HepG2 (cell line): ENCODE measurements around the gene PLEKHA8. TPM values are rescaled to one million over a fixed set of nuclear protein-coding genes. Genes with fewer than 3 reads are reported as not detected.

Experiments
- ATF3 ChIP-seq: sonication (generic); formaldehyde crosslinking; IDR thresholded peaks from 2 replicates; pipeline ENCODE4 v1.4.0; 2020; ENCODE audit warnings: missing genetic modification reagents
- BCL3 ChIP-seq: sonication (generic); formaldehyde crosslinking; IDR thresholded peaks from 2 replicates; pipeline ENCODE4 v1.5.1; 2020; ENCODE audit warnings: mild to moderate bottlenecking, missing genetic modification reagents, moderate library complexity
- HOXA9 ChIP-seq: sonication (generic); formaldehyde crosslinking; IDR thresholded peaks from 2 replicates; pipeline ENCODE4 v1.8.1; 2022; ENCODE audit warnings: missing genetic modification reagents, mild to moderate bottlenecking, moderate library complexity, borderline replicate concordance
- KLF6 ChIP-seq: IDR thresholded peaks from 2 replicates; pipeline ENCODE4 v1.8.0; 2016; ENCODE audit warnings: missing biosample characterization, missing genetic modification reagents
- MAFK ChIP-seq, 2 experiments: IDR thresholded peaks in 1 of 2; conservative IDR thresholded peaks in 1 of 2; 2 replicates each; pipeline ENCODE4 v1.6.1; 2011; ENCODE audit warnings: improper control_type of control experiment in 2 of 2, low read length in 2 of 2
- MBNL3 ChIP-seq: fragments of 250-450 bp; sonication (Bioruptor Pico); conservative IDR thresholded peaks from 2 replicates; pipeline ENCODE4 v1.8.0; 2022; ENCODE audit warnings: mild to moderate bottlenecking, inconsistent platforms
- PCBP1 ChIP-seq: fragments of 200-400 bp; formaldehyde crosslinking; IDR thresholded peaks from 2 replicates; pipeline ENCODE4 v1.6.1; 2017; ENCODE audit warnings: mild to moderate bottlenecking, low read depth, low read length, borderline replicate concordance
- RBM39 ChIP-seq: fragments of 200-400 bp; formaldehyde crosslinking; IDR thresholded peaks from one replicate; pipeline ENCODE4 v1.6.1; 2018; ENCODE audit warnings: antibody characterized with exemption, mild to moderate bottlenecking, low read depth, low read length; ENCODE audit not compliant: poor library complexity, severe bottlenecking
- SNRNP70 ChIP-seq: fragments of 200-400 bp; formaldehyde crosslinking; IDR thresholded peaks from 2 replicates; pipeline ENCODE4 v1.6.1; 2017; ENCODE audit warnings: mild to moderate bottlenecking, low read depth, low read length, moderate library complexity
- SP1 ChIP-seq, 2 experiments: fragments of 450-650 bp in 1 of 2; sonication (generic) in 1 of 2; formaldehyde crosslinking in 1 of 2; IDR thresholded peaks; 2 replicates each; pipeline versions ENCODE4 v1.4.0 to v1.6.1; 2016 to 2020; ENCODE audit warnings: missing genetic modification reagents in 1 of 2
- ZKSCAN8 ChIP-seq: IDR thresholded peaks from 2 replicates; pipeline ENCODE4 v1.6.1; 2016; ENCODE audit warnings: borderline replicate concordance, missing genetic modification reagents, missing compliant biosample characterization
- ZNF337 ChIP-seq: sonication (generic); formaldehyde crosslinking; IDR thresholded peaks from 2 replicates; pipeline ENCODE4 v1.5.1; 2020; ENCODE audit warnings: missing genetic modification reagents, low read depth, mild to moderate bottlenecking, borderline replicate concordance
- ZNF432 ChIP-seq: sonication (generic); formaldehyde crosslinking; IDR thresholded peaks from 2 replicates; pipeline ENCODE4 v1.5.0; 2020; ENCODE audit warnings: missing genetic modification reagents, mild to moderate bottlenecking, borderline replicate concordance
- ZNF543 ChIP-seq: sonication (generic); formaldehyde crosslinking; IDR thresholded peaks from 2 replicates; pipeline ENCODE4 v1.4.0; 2020; ENCODE audit warnings: mild to moderate bottlenecking, missing genetic modification reagents
- ZNF558 ChIP-seq: sonication (generic); formaldehyde crosslinking; IDR thresholded peaks from 2 replicates; pipeline ENCODE4 v1.9.0; 2022; ENCODE audit warnings: mild to moderate bottlenecking, missing genetic modification reagents, borderline replicate concordance
- ZNF605 ChIP-seq: sonication (generic); formaldehyde crosslinking; IDR thresholded peaks from 2 replicates; pipeline ENCODE4 v1.8.0; 2022; ENCODE audit warnings: mild to moderate bottlenecking, missing genetic modification reagents
- ZNF672 ChIP-seq: sonication (generic); formaldehyde crosslinking; IDR thresholded peaks from 2 replicates; pipeline ENCODE4 v1.8.1; 2022; ENCODE audit warnings: missing genetic modification reagents
- ZNF691 ChIP-seq: sonication (generic); formaldehyde crosslinking; IDR thresholded peaks from 2 replicates; pipeline ENCODE4 v1.4.0; 2020; ENCODE audit warnings: missing genetic modification reagents, low read depth, mild to moderate bottlenecking, borderline replicate concordance
- polyA plus RNA-seq, 8 experiments: library from polyadenylated mRNA; depleted of rRNA in 3 of 8; stranded (reverse) in 7 of 8; unstranded in 1 of 8; fragments of >200 nt; fragmentation: Illumina TruSeq in 4 of 8; extraction: Trizol in 4 of 8; gene quantifications; 2 replicates each; pipeline versions ENCODE4 v1.2.1 to v1.2.3, GENCODE V29; 2011 to 2016; ENCODE audit warnings: low read depth in 4 of 8, missing spikeins in 1 of 8, mixed read lengths in 1 of 8; ENCODE audit not compliant: insufficient read depth in 1 of 8
- total RNA-seq, 5 experiments: library from RNA; depleted of rRNA; stranded (reverse); fragments of >200 nt; fragmentation: Illumina TruSeq; extraction: Trizol; gene quantifications; 2 replicates each; pipeline ENCODE4 v1.2.3, GENCODE V29; 2016; ENCODE audit warnings: low read depth in 1 of 5
- TF ChIP-seq, protein P1 (sequence below): fragments of 450-650 bp; IDR thresholded peaks from 2 replicates; pipeline ENCODE4 v1.6.1; 2016
- TF ChIP-seq, protein P2 (sequence below): sonication (generic); formaldehyde crosslinking; IDR thresholded peaks from 2 replicates; pipeline ENCODE4 v1.8.0; 2022; ENCODE audit warnings: mild to moderate bottlenecking, missing genetic modification reagents
- TF ChIP-seq, protein P3 (sequence below): IDR thresholded peaks from 2 replicates; pipeline ENCODE4 v1.6.1; 2016; ENCODE audit warnings: mild to moderate bottlenecking

PLEKHA8 gene
- total and polyA plus RNA-seq, 2 of the 13 experiments (the other 11 are each of a cell fraction or from before 2014, with no cell fraction given) = 12.5 to 26.4 TPM

GRCh38 chr7:30026229-30027064, 1.8 kb upstream of the PLEKHA8 start, which contains the start of gene FKBP14 (continued):
- TF ChIP-seq RBM39 (peak; percentile 65), ZNF558 (CRISPR knock-in tag) (no peak), ZNF543 (CRISPR knock-in tag) (no peak), ZNF605 (CRISPR knock-in tag) (no peak; the same call in 1 of the 2 replicates), MAFK (conservative IDR thresholded peaks at IDR 0.05 in 1 of 2, IDR thresholded peaks at IDR 0.05 in 1 of 2; ENCODE audit: low read length in 2 of 2) (no peak), ZKSCAN8 (0 out of 2 replicates have a peak, but pooled peaks have one; percentile 43), MBNL3 (CRISPR knock-in tag) (no peak), SP1 (IDR thresholded peaks at IDR 0.05) (no peak), SP1 (CRISPR knock-in tag; IDR thresholded peaks at IDR 0.05) (peak; percentile 70), ZNF432 (CRISPR knock-in tag) (no peak), ZNF337 (CRISPR knock-in tag) (no peak), ATF3 (no peak), ZNF691 (CRISPR knock-in tag) (no peak), ZNF672 (CRISPR knock-in tag) (no peak), BCL3 (no peak; the same call in 1 of the 2 replicates), PCBP1 (0 out of 2 replicates have a peak, but pooled peaks have one; percentile 52), HOXA9 (CRISPR knock-in tag) (no peak), SNRNP70 (no peak), KLF6 (CRISPR knock-in tag) (no peak; the same call in 1 of the 2 replicates)
- TF ChIP-seq, protein P1, sequence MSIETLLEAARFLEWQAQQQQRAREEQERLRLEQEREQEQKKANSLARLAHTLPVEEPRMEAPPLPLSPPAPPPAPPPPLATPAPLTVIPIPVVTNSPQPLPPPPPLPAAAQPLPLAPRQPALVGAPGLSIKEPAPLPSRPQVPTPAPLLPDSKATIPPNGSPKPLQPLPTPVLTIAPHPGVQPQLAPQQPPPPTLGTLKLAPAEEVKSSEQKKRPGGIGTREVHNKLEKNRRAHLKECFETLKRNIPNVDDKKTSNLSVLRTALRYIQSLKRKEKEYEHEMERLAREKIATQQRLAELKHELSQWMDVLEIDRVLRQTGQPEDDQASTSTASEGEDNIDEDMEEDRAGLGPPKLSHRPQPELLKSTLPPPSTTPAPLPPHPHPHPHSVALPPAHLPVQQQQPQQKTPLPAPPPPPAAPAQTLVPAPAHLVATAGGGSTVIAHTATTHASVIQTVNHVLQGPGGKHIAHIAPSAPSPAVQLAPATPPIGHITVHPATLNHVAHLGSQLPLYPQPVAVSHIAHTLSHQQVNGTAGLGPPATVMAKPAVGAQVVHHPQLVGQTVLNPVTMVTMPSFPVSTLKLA = no peak; the same call in 1 of the 2 replicates
- TF ChIP-seq, protein P2, sequence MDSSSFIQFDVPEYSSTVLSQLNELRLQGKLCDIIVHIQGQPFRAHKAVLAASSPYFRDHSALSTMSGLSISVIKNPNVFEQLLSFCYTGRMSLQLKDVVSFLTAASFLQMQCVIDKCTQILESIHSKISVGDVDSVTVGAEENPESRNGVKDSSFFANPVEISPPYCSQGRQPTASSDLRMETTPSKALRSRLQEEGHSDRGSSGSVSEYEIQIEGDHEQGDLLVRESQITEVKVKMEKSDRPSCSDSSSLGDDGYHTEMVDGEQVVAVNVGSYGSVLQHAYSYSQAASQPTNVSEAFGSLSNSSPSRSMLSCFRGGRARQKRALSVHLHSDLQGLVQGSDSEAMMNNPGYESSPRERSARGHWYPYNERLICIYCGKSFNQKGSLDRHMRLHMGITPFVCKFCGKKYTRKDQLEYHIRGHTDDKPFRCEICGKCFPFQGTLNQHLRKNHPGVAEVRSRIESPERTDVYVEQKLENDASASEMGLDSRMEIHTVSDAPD (CRISPR knock-in tag) = peak; percentile 59; the same call in 1 of the 2 replicates
- TF ChIP-seq, protein P3, sequence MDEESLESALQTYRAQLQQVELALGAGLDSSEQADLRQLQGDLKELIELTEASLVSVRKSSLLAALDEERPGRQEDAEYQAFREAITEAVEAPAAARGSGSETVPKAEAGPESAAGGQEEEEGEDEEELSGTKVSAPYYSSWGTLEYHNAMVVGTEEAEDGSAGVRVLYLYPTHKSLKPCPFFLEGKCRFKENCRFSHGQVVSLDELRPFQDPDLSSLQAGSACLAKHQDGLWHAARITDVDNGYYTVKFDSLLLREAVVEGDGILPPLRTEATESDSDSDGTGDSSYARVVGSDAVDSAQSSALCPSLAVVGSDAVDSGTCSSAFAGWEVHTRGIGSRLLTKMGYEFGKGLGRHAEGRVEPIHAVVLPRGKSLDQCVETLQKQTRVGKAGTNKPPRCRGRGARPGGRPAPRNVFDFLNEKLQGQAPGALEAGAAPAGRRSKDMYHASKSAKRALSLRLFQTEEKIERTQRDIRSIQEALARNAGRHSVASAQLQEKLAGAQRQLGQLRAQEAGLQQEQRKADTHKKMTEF = peak; percentile 52; the same call in 1 of the 2 replicates
